HG03095 (cell line): ENCODE measurements around the gene SRXN1.

Experiments used
- ATAC-seq: cut with Tn5 transposase; IDR thresholded peaks from one replicate; pipeline ENCODE4 v1.9.1; 2021; ENCODE audit warnings: moderate library complexity; ENCODE audit not compliant: unreplicated experiment

Gene SRXN1

GRCh38 chr20:675453-676314, 22.7 kb upstream of the SRXN1 start, which contains the start of gene SCRT2:
SCRT2 (minus strand) TSS chr20:675802; CDS start chr20:675601, 201 bp downstream.
- no peak for ATAC-seq

- no peak for ATAC-seq
Observed at GRCh38 chr20:675033-675452, 22.0 kb upstream of the SRXN1 start.

GRCh38 chr20:673603-674001, 20.6 kb upstream of the SRXN1 start:
- no peak for ATAC-seq

GRCh38 chr20:672963-673602, 20.1 kb upstream of the SRXN1 start:
- ATAC-seq: no peak

- ATAC-seq: no peak
Observed at GRCh38 chr20:671252-672030, 18.4 kb upstream of the SRXN1 start.

GRCh38 chr20:669573-669972, 16.6 kb upstream of the SRXN1 start:
- no peak for ATAC-seq

GRCh38 chr20:668638-669037, 15.6 kb upstream of the SRXN1 start:
- no peak for ATAC-seq

GRCh38 chr20:668050-668449, 15.1 kb upstream of the SRXN1 start:
- ATAC-seq: no peak

GRCh38 chr20:667351-668034, 14.5 kb upstream of the SRXN1 start:
- no peak for ATAC-seq

GRCh38 chr20:666877-667276, 13.9 kb upstream of the SRXN1 start:
- no peak for ATAC-seq

GRCh38 chr20:665276-665675, 12.3 kb upstream of the SRXN1 start:
- no peak for ATAC-seq

GRCh38 chr20:664576-664975, 11.6 kb upstream of the SRXN1 start:
- ATAC-seq: no peak

GRCh38 chr20:664151-664550, 11.2 kb upstream of the SRXN1 start:
- ATAC-seq: no peak

- ATAC-seq: no peak
Observed at GRCh38 chr20:663315-664090, 10.5 kb upstream of the SRXN1 start.

- no peak for ATAC-seq
Observed at GRCh38 chr20:662277-663192, 9.5 kb upstream of the SRXN1 start.

- ATAC-seq: no peak
Observed at GRCh38 chr20:661474-662270, 8.7 kb upstream of the SRXN1 start.

- ATAC-seq: no peak
Observed at GRCh38 chr20:658731-659291, 5.8 kb upstream of the SRXN1 start.

- ATAC-seq: no peak
Observed at GRCh38 chr20:658202-658601, 5.2 kb upstream of the SRXN1 start.
